HG02678 (cell line): Measurements from ENCODE around the gene TPSG1.

Source experiments
- ATAC-seq: cut with Tn5 transposase; IDR thresholded peaks from one replicate; pipeline ENCODE4 v1.9.1; 2021; ENCODE audit warnings: mild to moderate bottlenecking, moderate library complexity; ENCODE audit not compliant: unreplicated experiment

The TPSG1 gene

GRCh38 chr16:1181404-1182315 lies 43.4 kb downstream of the TPSG1 start:
- ATAC-seq, result no peak

- ATAC-seq, result no peak
Observed at GRCh38 chr16:1180549-1181403, 44.3 kb downstream of the TPSG1 start.

- ATAC-seq, result no peak
Observed at GRCh38 chr16:1178295-1178910, 46.7 kb downstream of the TPSG1 start.

- no peak for ATAC-seq
Observed at GRCh38 chr16:1177750-1178149, 47.3 kb downstream of the TPSG1 start.

GRCh38 chr16:1177053-1177452 lies 48.0 kb downstream of the TPSG1 start:
- ATAC-seq, result no peak

- no peak for ATAC-seq
Observed at GRCh38 chr16:1176280-1176897, 48.7 kb downstream of the TPSG1 start.

- no peak for ATAC-seq
Observed at GRCh38 chr16:1175566-1176279, 49.3 kb downstream of the TPSG1 start.

- ATAC-seq, result no peak
Observed at GRCh38 chr16:1174477-1175357, 50.4 kb downstream of the TPSG1 start.

- ATAC-seq, result no peak
Observed at GRCh38 chr16:1173788-1174451, 51.1 kb downstream of the TPSG1 start.

GRCh38 chr16:1172651-1173050 lies 52.4 kb downstream of the TPSG1 start:
- no peak for ATAC-seq

GRCh38 chr16:1171854-1172428 lies 53.1 kb downstream of the TPSG1 start:
- no peak for ATAC-seq
